Measurements from ENCODE around the gene VWA8. TPM values are rescaled to one million over a fixed set of nuclear protein-coding genes. Genes with fewer than 3 reads are reported as not detected.
"Not testable (repeated sequence)": the region's sequence is repeated elsewhere in the genome, so short reads cannot be mapped to it uniquely, and the experiment has no call there.

The VWA8 gene
- total RNA-seq, 2 experiments from 2014 or later, result 22.7 to 23.5 TPM

- POLR2A ChIA-PET, result no interaction called here
- CTCF ChIA-PET, result interaction anchor here (1.0 kb wide), 1 partner anchor 11 kb away, joined by 3 read pairs; no protein-coding TSS in a partner anchor
Observed at GRCh38 chr13:41765813-41766212, 195.1 kb downstream of the VWA8 start.

GRCh38 chr13:41765020-41765419 is 195.9 kb downstream of the VWA8 start:
- CTCF ChIA-PET, result no interaction called here
- POLR2A ChIA-PET, result no interaction called here

GRCh38 chr13:41764558-41764957 is 196.4 kb downstream of the VWA8 start:
- POLR2A ChIA-PET, result no interaction called here
- CTCF ChIA-PET, result no interaction called here

GRCh38 chr13:41763782-41764181 is 197.1 kb downstream of the VWA8 start:
- CTCF ChIA-PET, result no interaction called here
- POLR2A ChIA-PET, result no interaction called here

- POLR2A ChIA-PET, result no interaction called here
- CTCF ChIA-PET, result no interaction called here
Observed at GRCh38 chr13:41762796-41763195, 198.1 kb downstream of the VWA8 start.

- CTCF ChIA-PET, result interaction anchor here (0.6 kb wide), 1 partner anchor 73 kb away, joined by 3 read pairs; no protein-coding TSS in a partner anchor
Observed at GRCh38 chr13:41756198-41756880, 204.6 kb downstream of the VWA8 start.

GRCh38 chr13:41751734-41752445 is 209.0 kb downstream of the VWA8 start:
- ChIA-PET POLR2A (interaction anchor here (0.6 kb wide), 1 partner anchor 198 kb away, joined by 3 read pairs; no protein-coding TSS in a partner anchor), CTCF (no interaction called here)

More at GRCh38 chr13:41756198-41756880, 204.6 kb downstream of the VWA8 start:
- POLR2A ChIA-PET, result no interaction called here

- ChIA-PET CTCF (no interaction called here), POLR2A (no interaction called here)
Observed at GRCh38 chr13:41751277-41751676, 209.6 kb downstream of the VWA8 start.

- CTCF ChIA-PET, result no interaction called here
- POLR2A ChIA-PET, result no interaction called here
Observed at GRCh38 chr13:41746259-41746658, 214.7 kb downstream of the VWA8 start.

GRCh38 chr13:41745496-41745895 is 215.4 kb downstream of the VWA8 start:
- POLR2A ChIA-PET, result not testable (repeated sequence)

GRCh38 chr13:41742917-41743552 is 217.9 kb downstream of the VWA8 start:
- CTCF ChIA-PET, result no interaction called here
- POLR2A ChIA-PET, result no interaction called here

More at GRCh38 chr13:41745496-41745895, 215.4 kb downstream of the VWA8 start:
- CTCF ChIA-PET, result not testable (repeated sequence)

GRCh38 chr13:41740479-41740878 is 220.4 kb downstream of the VWA8 start:
- ChIA-PET CTCF (no interaction called here), POLR2A (interaction anchor here (0.5 kb wide), 1 partner anchor 137 kb away, joined by 3 read pairs; no protein-coding TSS in a partner anchor)

GRCh38 chr13:41722684-41723535 is 238.0 kb downstream of the VWA8 start:
- CTCF ChIA-PET, result no interaction called here
- POLR2A ChIA-PET, result no interaction called here

- CTCF ChIA-PET, result no interaction called here
- POLR2A ChIA-PET, result no interaction called here
Observed at GRCh38 chr13:41720839-41721561, 239.9 kb downstream of the VWA8 start.

- ChIA-PET POLR2A (no interaction called here), CTCF (no interaction called here)
Observed at GRCh38 chr13:41716236-41716635, 244.7 kb downstream of the VWA8 start.

GRCh38 chr13:41713405-41713804 is 247.5 kb downstream of the VWA8 start:
- CTCF ChIA-PET, result no interaction called here
- POLR2A ChIA-PET, result no interaction called here

GRCh38 chr13:41710771-41711170 is 250.1 kb downstream of the VWA8 start:
- POLR2A ChIA-PET, result no interaction called here
- CTCF ChIA-PET, result interaction anchor here (0.6 kb wide), 1 partner anchor 1184 kb away, joined by 3 read pairs; no protein-coding TSS in a partner anchor

- CTCF ChIA-PET, result no interaction called here
- POLR2A ChIA-PET, result interaction anchor here (0.6 kb wide), 1 partner anchor 128 kb away, joined by 3 read pairs; no protein-coding TSS in a partner anchor
Observed at GRCh38 chr13:41709511-41709910, 251.4 kb downstream of the VWA8 start.

GRCh38 chr13:41708713-41709112 is 252.2 kb downstream of the VWA8 start:
- ChIA-PET CTCF (no interaction called here), POLR2A (no interaction called here)
